Measurements from ENCODE around the gene TP53RK. TPM values are rescaled to one million over a fixed set of nuclear protein-coding genes. Genes with fewer than 3 reads are reported as not detected.

TP53RK gene
- total RNA-seq, 1 experiment from 2014 or later = 19.2 TPM

DNA sequence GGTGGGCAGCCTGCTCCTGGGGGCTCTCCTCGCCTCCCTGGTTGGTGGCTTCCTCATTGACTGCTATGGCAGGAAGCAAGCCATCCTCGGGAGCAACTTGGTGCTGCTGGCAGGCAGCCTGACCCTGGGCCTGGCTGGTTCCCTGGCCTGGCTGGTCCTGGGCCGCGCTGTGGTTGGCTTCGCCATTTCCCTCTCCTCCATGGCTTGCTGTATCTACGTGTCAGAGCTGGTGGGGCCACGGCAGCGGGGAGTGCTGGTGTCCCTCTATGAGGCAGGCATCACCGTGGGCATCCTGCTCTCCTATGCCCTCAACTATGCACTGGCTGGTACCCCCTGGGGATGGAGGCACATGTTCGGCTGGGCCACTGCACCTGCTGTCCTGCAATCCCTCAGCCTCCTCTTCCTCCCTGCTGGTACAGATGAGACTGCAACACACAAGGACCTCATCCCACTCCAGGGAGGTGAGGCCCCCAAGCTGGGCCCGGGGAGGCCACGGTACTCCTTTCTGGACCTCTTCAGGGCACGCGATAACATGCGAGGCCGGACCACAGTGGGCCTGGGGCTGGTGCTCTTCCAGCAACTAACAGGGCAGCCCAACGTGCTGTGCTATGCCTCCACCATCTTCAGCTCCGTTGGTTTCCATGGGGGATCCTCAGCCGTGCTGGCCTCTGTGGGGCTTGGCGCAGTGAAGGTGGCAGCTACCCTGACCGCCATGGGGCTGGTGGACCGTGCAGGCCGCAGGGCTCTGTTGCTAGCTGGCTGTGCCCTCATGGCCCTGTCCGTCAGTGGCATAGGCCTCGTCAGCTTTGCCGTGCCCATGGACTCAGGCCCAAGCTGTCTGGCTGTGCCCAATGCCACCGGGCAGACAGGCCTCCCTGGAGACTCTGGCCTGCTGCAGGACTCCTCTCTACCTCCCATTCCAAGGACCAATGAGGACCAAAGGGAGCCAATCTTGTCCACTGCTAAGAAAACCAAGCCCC is 36.2 kb upstream of the TP53RK start:
- Mint-ChIP-seq H3K9me3 (ENCODE audit: low read depth, unreplicated experiment) (no peaks in the 10 kb centered on the region), H3K27ac (ENCODE audit: unreplicated experiment) (no peak overlapping the region), H3K4me1 (ENCODE audit: low read depth, unreplicated experiment) (no peaks in the 10 kb centered on the region), H3K36me3 (ENCODE audit: insufficient read depth, unreplicated experiment) (no peaks in the 10 kb centered on the region), H3K4me3 (ENCODE audit: low read depth, unreplicated experiment) (no peak overlapping the region), H3K27me3 (ENCODE audit: unreplicated experiment) (no peaks in the 10 kb centered on the region)
- DNase-seq = no peak
- CTCF ChIA-PET = interaction anchor here (0.6 kb wide), 1 partner anchor 23 kb away, joined by 3 read pairs; no protein-coding TSS in a partner anchor
- TF ChIP-seq, protein P1, sequence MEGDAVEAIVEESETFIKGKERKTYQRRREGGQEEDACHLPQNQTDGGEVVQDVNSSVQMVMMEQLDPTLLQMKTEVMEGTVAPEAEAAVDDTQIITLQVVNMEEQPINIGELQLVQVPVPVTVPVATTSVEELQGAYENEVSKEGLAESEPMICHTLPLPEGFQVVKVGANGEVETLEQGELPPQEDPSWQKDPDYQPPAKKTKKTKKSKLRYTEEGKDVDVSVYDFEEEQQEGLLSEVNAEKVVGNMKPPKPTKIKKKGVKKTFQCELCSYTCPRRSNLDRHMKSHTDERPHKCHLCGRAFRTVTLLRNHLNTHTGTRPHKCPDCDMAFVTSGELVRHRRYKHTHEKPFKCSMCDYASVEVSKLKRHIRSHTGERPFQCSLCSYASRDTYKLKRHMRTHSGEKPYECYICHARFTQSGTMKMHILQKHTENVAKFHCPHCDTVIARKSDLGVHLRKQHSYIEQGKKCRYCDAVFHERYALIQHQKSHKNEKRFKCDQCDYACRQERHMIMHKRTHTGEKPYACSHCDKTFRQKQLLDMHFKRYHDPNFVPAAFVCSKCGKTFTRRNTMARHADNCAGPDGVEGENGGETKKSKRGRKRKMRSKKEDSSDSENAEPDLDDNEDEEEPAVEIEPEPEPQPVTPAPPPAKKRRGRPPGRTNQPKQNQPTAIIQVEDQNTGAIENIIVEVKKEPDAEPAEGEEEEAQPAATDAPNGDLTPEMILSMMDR (IDR thresholded peaks at IDR 0.05; ENCODE audit: unreplicated experiment) = no peak
- no TSS peak for BruUV-seq (replicated peaks)
- intact Hi-C loops (cut with micrococcal nuclease; ENCODE audit: unreplicated experiment) = no loop called here

- H3K27ac Mint-ChIP-seq (ENCODE audit: unreplicated experiment) = no peak overlapping the region
- BruUV-seq (replicated peaks) = no TSS peak
- CTCF ChIA-PET = no interaction called here
- intact Hi-C loops (cut with micrococcal nuclease; ENCODE audit: unreplicated experiment) = no loop called here
- no peaks in the 10 kb centered on the region for H3K4me1 Mint-ChIP-seq (ENCODE audit: low read depth, unreplicated experiment)
- no peaks in the 10 kb centered on the region for H3K9me3 Mint-ChIP-seq (ENCODE audit: low read depth, unreplicated experiment)
- H3K27me3 Mint-ChIP-seq (ENCODE audit: unreplicated experiment) = no peaks in the 10 kb centered on the region
- H3K4me3 Mint-ChIP-seq (ENCODE audit: low read depth, unreplicated experiment) = no peak overlapping the region
- TF ChIP-seq, protein P1 (IDR thresholded peaks at IDR 0.05; ENCODE audit: unreplicated experiment) = no peak
- H3K36me3 Mint-ChIP-seq (ENCODE audit: insufficient read depth, unreplicated experiment) = no peaks in the 10 kb centered on the region
- DNase-seq = no peak
Observed at GRCh38 chr20:46724343-46724959, 35.2 kb upstream of the TP53RK start.

- H3K36me3 Mint-ChIP-seq (ENCODE audit: insufficient read depth, unreplicated experiment) = no peaks in the 10 kb centered on the region
- CTCF ChIA-PET = no interaction called here
- BruUV-seq (replicated peaks) = no TSS peak
- DNase-seq = no peak
- TF ChIP-seq, protein P1 (IDR thresholded peaks at IDR 0.05; ENCODE audit: unreplicated experiment) = no peak
- H3K27me3 Mint-ChIP-seq (ENCODE audit: unreplicated experiment) = no peaks in the 10 kb centered on the region
- no peak overlapping the region for H3K4me3 Mint-ChIP-seq (ENCODE audit: low read depth, unreplicated experiment)
- intact Hi-C loops (cut with micrococcal nuclease; ENCODE audit: unreplicated experiment) = no loop called here
- no peaks in the 10 kb centered on the region for H3K4me1 Mint-ChIP-seq (ENCODE audit: low read depth, unreplicated experiment)
- H3K27ac Mint-ChIP-seq (ENCODE audit: unreplicated experiment) = no peak overlapping the region
- no peaks in the 10 kb centered on the region for H3K9me3 Mint-ChIP-seq (ENCODE audit: low read depth, unreplicated experiment)
Observed at GRCh38 chr20:46723039-46723438, 33.8 kb upstream of the TP53RK start.

DNA sequence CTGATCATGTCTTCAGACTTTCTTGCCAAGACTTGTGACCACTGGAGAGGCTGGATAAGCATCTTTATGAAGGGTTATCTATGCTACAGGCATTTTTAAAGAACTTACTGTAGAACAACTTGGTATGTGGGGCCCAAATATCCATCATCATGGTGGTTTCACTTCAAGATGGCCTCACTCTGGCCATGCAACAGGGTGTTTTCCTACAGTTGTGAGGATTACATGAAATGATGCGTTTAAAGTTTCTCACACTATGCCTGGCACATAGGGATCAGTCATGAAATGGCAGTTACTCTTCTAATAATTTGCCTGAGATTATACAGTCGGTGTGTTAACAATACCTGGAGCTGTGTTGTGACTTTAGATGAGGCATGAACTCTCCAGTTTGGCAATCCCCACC is 33.2 kb upstream of the TP53RK start:
- intact Hi-C loops (cut with micrococcal nuclease; ENCODE audit: unreplicated experiment) = no loop called here
- no peak for DNase-seq

More for the DNA sequence above, 33.2 kb upstream of the TP53RK start:
- Mint-ChIP-seq H3K4me3 (ENCODE audit: low read depth, unreplicated experiment) (no peak overlapping the region), H3K27ac (ENCODE audit: unreplicated experiment) (no peak overlapping the region), H3K9me3 (ENCODE audit: low read depth, unreplicated experiment) (no peaks in the 10 kb centered on the region), H3K36me3 (ENCODE audit: insufficient read depth, unreplicated experiment) (no peaks in the 10 kb centered on the region), H3K4me1 (ENCODE audit: low read depth, unreplicated experiment) (no peaks in the 10 kb centered on the region), H3K27me3 (ENCODE audit: unreplicated experiment) (no peaks in the 10 kb centered on the region)
- TF ChIP-seq, protein P1 (IDR thresholded peaks at IDR 0.05; ENCODE audit: unreplicated experiment) = no peak
- BruUV-seq (replicated peaks) = no TSS peak
- CTCF ChIA-PET = no interaction called here

All from Calu3 (cell line).